ENCODE results near the gene FAM168B.

DNA sequence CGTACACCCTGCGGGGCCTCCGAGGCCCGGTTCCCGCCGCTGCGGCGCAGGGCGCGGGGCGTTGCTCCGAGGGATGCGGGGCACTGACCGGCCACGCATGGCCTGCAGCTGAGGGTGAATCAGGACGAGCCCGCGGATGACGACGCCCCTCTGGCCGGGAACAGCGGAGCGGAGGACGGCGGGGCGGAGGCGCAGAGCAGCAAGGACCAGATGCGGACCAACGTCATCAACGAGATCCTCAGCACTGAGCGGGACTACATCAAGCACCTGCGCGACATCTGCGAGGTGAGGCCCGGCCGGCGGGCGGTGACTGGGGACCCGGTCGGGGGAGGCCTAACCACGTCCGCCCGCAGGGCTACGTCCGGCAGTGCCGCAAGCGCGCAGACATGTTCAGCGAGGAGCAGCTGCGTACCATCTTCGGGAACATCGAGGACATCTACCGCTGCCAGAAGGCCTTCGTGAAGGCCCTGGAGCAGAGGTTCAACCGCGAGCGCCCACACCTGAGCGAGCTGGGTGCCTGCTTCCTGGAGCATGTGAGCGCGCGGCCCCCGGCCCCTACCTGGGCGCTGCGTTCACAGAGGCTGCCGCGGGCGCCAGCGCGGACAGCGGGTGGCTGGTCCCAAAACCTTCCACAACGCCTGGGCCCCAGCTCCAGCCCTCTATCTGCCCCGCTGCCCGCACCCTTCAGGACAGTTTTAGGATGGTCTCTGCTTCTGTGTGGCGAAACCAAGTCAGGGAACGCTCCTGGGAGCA is 53.2 kb downstream of the FAM168B start:
- TF ChIP-seq, protein P1, sequence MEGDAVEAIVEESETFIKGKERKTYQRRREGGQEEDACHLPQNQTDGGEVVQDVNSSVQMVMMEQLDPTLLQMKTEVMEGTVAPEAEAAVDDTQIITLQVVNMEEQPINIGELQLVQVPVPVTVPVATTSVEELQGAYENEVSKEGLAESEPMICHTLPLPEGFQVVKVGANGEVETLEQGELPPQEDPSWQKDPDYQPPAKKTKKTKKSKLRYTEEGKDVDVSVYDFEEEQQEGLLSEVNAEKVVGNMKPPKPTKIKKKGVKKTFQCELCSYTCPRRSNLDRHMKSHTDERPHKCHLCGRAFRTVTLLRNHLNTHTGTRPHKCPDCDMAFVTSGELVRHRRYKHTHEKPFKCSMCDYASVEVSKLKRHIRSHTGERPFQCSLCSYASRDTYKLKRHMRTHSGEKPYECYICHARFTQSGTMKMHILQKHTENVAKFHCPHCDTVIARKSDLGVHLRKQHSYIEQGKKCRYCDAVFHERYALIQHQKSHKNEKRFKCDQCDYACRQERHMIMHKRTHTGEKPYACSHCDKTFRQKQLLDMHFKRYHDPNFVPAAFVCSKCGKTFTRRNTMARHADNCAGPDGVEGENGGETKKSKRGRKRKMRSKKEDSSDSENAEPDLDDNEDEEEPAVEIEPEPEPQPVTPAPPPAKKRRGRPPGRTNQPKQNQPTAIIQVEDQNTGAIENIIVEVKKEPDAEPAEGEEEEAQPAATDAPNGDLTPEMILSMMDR (IDR thresholded peaks at IDR 0.05; ENCODE audit: low read length), result no peak
- no peak for TF ChIP-seq EZH2phosphoT487 (IDR thresholded peaks at IDR 0.05; ENCODE audit: low read length)
- TF ChIP-seq EZH2 (optimal IDR thresholded peaks at IDR 0.05; ENCODE audit: low read depth, low read length), result no peak

Measured in MM.1S (cell line).